Measurements from ENCODE around the gene CTCF. TPM values are rescaled to one million over a fixed set of nuclear protein-coding genes. Genes with fewer than 3 reads are reported as not detected.

Gene CTCF
- total and polyA plus RNA-seq, 2 donors from 2014 or later, result 20.4 to 42.6 TPM

DNA sequence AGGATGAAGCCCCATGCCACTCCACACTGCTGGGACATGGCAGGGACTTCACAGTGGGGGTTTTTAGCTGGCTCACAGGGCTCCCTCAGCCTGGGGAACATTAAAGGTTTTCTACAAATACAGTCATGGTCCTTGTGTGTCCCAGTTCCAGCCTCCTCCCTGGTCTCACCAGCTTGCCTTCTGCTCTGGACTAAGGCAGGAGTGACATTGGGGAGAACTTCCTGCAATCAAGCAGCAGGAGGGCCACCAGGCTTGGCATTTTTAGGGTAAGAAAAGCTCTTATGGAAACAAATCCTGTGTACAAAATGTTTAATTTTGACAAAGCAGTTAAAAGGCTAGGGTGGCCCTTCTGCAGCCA, 100.3 kb downstream of the CTCF start:
- FAIRE-seq (no peak), DNase-seq (no peak)
- Histone ChIP-seq H3K9ac (ENCODE audit: low read length in 3 of 3) (no peak overlapping the region), H3K4me3 (ENCODE audit: low read length in 3 of 3) (no peak overlapping the region), H3K36me3 (ENCODE audit: control insufficient read depth in 2 of 3, insufficient read depth in 3 of 3, low read length in 3 of 3) (peaks cover 0 to 3% (median 0%) of the 10 kb centered on the region in 3 donors), H3K4me1 (ENCODE audit: control insufficient read depth in 2 of 3, insufficient read depth in 2 of 3, low read depth in 1 of 3, low read length in 3 of 3) (peaks cover 0 to 34% (median 13%) of the 10 kb centered on the region in 3 donors), H3K9me3 (ENCODE audit: control insufficient read depth in 2 of 3, insufficient read depth in 1 of 3, low read length in 3 of 3) (no peaks in the 10 kb centered on the region), H3K27ac (ENCODE audit: low read depth in 2 of 2, low read length in 2 of 2) (no peak overlapping the region), H3K27me3 (ENCODE audit: control insufficient read depth, insufficient read depth, low read length) (no peaks in the 10 kb centered on the region)
- TF ChIP-seq, protein P1, sequence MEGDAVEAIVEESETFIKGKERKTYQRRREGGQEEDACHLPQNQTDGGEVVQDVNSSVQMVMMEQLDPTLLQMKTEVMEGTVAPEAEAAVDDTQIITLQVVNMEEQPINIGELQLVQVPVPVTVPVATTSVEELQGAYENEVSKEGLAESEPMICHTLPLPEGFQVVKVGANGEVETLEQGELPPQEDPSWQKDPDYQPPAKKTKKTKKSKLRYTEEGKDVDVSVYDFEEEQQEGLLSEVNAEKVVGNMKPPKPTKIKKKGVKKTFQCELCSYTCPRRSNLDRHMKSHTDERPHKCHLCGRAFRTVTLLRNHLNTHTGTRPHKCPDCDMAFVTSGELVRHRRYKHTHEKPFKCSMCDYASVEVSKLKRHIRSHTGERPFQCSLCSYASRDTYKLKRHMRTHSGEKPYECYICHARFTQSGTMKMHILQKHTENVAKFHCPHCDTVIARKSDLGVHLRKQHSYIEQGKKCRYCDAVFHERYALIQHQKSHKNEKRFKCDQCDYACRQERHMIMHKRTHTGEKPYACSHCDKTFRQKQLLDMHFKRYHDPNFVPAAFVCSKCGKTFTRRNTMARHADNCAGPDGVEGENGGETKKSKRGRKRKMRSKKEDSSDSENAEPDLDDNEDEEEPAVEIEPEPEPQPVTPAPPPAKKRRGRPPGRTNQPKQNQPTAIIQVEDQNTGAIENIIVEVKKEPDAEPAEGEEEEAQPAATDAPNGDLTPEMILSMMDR (IDR thresholded peaks at IDR 0.05; ENCODE audit: borderline replicate concordance, extremely low read depth, insufficient read depth), result no peak
- intact Hi-C loops (cut with DNase I), result no loop called here

DNA sequence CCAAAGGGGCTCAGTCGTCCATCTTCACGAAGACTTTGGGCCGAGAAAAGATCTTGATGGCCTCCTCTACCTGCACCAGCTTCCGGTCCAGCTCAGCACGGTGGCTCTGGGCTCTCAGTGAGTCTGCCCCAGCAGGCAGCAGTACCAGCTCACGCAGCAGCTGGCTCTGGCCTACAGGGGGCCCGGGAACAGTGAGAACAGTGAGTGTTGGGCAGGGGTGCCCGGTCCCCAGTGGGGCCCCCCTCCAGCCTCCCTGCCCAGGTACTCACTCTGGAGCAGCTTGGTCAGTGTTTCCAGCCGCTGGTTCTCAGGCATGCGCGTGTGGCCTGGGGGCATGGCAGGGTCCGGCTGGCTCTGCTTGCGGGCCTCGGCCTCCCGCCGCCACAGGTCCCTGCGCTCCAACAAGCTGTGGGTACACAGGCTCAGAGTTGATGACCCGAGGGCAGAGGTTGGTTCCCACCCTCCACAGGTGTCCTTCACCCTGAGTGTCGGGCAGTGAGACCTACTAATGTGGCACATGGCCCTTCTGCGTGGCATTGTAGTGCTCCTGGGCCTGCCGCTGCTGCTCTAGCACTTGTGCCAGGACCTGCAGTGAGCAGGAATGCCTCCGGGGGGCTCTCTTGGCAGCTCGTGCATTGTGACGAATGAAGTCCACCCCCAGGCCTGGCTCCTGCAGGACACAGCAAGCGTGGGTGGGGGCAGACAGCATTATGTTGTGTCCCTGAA, 101.0 kb downstream of the CTCF start:
- intact Hi-C loops (cut with DNase I), result no loop called here
- Histone ChIP-seq H3K9me3 (ENCODE audit: control insufficient read depth in 2 of 3, insufficient read depth in 1 of 3, low read length in 3 of 3) (no peaks in the 10 kb centered on the region), H3K4me1 (ENCODE audit: control insufficient read depth in 2 of 3, insufficient read depth in 2 of 3, low read depth in 1 of 3, low read length in 3 of 3) (peaks cover 0 to 40% (median 14%) of the 10 kb centered on the region in 3 donors), H3K9ac (ENCODE audit: low read length in 3 of 3) (no peak overlapping the region), H3K27ac (ENCODE audit: low read depth in 2 of 2, low read length in 2 of 2) (no peak overlapping the region), H3K4me3 (ENCODE audit: low read length in 3 of 3) (no peak overlapping the region), H3K36me3 (ENCODE audit: control insufficient read depth in 2 of 3, insufficient read depth in 3 of 3, low read length in 3 of 3) (peaks cover 0 to 3% (median 0%) of the 10 kb centered on the region in 3 donors), H3K27me3 (ENCODE audit: control insufficient read depth, insufficient read depth, low read length) (no peaks in the 10 kb centered on the region)
- TF ChIP-seq, protein P1 (IDR thresholded peaks at IDR 0.05; ENCODE audit: borderline replicate concordance, extremely low read depth, insufficient read depth), result no peak
- FAIRE-seq (no peak), DNase-seq (peak in 3 of 5 donors; percentile 35 to 80 (median 76))

DNA sequence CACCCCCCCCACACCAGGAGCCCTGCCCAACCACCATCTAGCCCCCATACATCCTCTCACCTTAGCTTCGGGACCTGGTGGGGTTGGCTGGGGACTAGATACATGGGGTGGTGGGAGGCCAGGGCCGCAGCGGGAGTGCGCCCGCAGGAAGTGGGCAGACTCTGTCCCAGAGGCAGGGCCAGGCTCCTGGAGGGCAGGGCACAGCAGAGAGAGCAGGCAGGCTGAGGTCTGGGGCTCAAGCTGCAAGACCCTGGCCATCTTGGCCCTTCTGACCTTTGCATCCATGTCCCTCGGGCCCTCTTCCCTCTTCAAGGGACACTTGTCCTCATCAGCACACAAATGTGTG, 101.5 kb downstream of the CTCF start:
- H3K27me3 ChIP-seq (ENCODE audit: control insufficient read depth, insufficient read depth, low read length), result no peaks in the 10 kb centered on the region
- TF ChIP-seq, protein P1 (IDR thresholded peaks at IDR 0.05; ENCODE audit: borderline replicate concordance, extremely low read depth, insufficient read depth), result no peak
- no peak overlapping the region for H3K9ac ChIP-seq (ENCODE audit: low read length in 3 of 3)
- H3K4me3 ChIP-seq (ENCODE audit: low read length in 3 of 3), result no peak overlapping the region
- intact Hi-C loops (cut with DNase I), result no loop called here
- H3K27ac ChIP-seq (ENCODE audit: low read depth in 2 of 2, low read length in 2 of 2), result no peak overlapping the region
- H3K36me3 ChIP-seq (ENCODE audit: control insufficient read depth in 2 of 3, insufficient read depth in 3 of 3, low read length in 3 of 3), result peaks cover 0 to 3% (median 0%) of the 10 kb centered on the region in 3 donors
- no peak for FAIRE-seq
- H3K9me3 ChIP-seq (ENCODE audit: control insufficient read depth in 2 of 3, insufficient read depth in 1 of 3, low read length in 3 of 3), result no peaks in the 10 kb centered on the region
- peaks cover 0 to 40% (median 14%) of the 10 kb centered on the region in 3 donors for H3K4me1 ChIP-seq (ENCODE audit: control insufficient read depth in 2 of 3, insufficient read depth in 2 of 3, low read depth in 1 of 3, low read length in 3 of 3)
- peak in 1 of 5 donors; percentile 68 for DNase-seq
